CD4-positive, alpha-beta T cell treated with Interleukin-6 for 4 hours (primary cell): ENCODE data around the gene EIF6.
A peak's percentile ranks its signal among the peaks of the same experiment; 100 is the strongest.

ENCODE experiments used
- DNase-seq: peaks from one replicate; pipeline ENCODE4 v3.0.0-alpha.2; 2020; ENCODE audit warnings: mixed read lengths

The EIF6 gene

GRCh38 chr20:35311822-35312221, 27.2 kb upstream of the EIF6 start:
- DNase-seq: no peak

DNA sequence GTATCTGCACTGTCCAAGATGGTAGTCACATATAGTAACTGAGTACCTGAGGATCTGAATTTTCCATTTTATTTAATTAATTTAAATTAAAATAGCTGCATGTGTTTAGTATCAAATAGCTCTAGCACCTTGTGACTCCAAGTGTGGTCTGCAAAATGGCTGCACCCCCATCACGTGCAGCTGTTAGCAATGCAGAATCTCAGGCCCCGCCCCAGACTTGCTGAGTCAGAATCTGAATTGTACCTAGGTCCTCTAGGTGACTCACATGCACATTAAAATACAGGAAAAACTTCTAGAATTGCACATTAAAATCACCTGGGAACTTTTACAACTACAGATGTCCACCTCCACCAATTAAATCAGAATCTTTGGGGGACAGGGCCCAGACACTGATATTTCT, 26.8 kb upstream of the EIF6 start:
- DNase-seq: peak; percentile 32

DNA sequence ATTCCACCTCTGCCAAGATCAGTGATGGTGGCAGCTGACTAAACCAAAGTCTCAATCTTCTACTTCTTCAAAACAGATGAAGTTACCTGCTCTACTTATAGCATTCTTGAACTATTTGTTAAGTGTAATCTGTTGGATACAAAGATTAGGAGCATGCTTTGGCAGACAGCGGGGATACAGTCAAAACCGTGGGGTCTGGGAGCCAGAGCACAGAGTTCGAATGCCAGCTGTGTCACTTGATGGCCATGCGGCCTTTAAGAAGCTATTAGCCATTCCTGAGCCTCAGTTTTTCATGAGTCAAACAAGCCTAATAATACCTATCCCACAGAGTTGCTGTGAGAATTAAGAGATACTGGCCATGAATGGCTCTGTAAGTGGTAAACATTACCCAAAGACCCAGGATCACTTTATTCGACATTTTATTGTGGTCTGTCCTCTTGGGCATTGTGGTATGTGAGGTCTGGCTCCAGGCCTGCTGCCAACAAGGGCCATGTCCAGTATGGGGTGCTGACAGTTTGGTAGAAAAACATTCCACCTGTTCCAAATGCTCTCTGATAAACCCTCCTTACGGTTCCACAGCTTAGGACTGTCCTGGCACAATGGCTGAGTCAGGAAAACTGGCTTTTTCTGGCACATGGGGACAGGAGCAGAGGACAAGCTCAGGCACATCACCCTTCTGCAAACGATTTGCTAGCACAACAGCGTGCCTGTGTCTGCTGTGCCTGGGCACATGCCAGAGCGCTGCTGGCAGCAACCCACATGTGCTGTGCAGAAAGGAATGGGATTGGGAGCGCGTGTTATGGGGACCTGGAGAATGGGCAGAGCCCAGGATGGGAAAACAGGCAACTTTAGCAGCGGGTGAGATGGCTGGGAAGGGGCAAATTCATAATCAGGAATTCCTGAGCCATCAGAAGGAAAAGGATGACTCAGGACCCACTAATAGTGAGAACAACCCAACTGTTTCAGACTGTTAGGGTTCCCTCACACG, 23.4 kb upstream of the EIF6 start:
- DNase-seq: no peak

DNA sequence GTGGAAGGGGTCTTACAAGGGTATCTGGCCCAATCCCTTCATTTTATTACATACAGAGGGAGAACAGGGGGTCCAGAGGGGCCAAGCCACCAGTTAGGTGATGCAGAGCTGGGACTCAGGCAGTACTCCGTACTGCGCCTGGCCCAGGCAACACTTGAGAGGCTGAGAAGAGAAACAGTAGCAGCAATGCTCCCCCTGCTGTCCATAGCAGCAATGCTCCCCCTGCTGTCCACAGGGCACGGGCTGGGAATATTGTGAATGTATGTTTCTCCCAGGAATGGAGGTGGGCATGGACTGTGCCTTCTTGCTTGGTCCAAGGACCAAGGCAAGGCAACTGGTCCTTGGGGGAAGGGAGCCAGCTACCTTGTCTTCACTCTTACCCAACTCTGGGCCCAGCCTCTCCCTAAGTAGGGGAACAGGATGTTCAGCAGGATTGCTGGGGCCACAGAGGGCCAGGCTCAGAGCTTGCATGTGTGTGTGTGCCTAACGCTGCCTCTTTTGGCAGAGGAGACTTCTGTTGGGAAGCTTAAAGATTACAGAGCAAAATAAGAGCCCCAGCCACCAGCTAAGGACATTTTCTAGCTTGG, 22.5 kb upstream of the EIF6 start:
- DNase-seq: peak; percentile 41

- peak; percentile 37 for DNase-seq
Observed at GRCh38 chr20:35305682-35306556, 21.3 kb upstream of the EIF6 start.

DNA sequence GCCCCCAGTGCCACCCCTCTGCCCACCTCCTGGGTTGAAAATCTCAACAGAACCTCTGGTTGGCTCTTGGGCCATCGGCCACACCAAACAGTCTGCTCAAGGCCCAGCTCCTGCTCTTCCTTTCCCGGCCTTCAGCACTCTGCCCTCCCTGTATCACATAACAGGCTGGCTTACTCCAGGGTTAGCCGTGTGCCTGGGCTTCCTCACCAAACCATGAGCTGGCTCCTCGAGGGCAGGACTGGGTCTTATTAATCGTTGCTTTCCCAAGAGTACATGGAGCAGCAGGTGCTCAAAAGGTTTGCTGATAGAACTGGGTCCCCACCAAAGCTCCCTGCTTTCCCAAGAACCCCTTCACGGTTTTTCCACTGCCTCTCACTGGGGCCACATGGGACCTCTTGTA, 20.4 kb upstream of the EIF6 start:
- no peak for DNase-seq

- DNase-seq: peak; percentile 86
Observed at GRCh38 chr20:35303735-35304491, 19.3 kb upstream of the EIF6 start.

DNA sequence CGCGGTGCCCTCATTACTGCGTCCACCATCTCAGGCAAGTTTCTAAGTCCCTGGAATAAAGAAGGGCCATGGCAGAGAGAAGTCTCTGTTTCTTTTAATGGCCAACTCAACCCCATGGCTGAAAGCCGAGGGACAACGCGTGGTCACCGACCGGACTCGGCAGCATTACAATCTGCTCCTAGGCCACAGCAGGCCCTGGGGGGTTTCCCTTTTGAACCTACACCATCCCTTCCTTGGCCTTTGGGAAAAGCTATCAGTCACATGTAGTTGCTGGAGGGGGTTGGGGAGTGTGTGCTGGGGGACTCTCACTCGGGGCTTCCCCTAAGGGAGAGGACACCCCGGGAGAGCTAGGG, 18.8 kb upstream of the EIF6 start:
- DNase-seq: no peak

GRCh38 chr20:35302421-35303335, 18.1 kb upstream of the EIF6 start:
- no peak for DNase-seq

DNA sequence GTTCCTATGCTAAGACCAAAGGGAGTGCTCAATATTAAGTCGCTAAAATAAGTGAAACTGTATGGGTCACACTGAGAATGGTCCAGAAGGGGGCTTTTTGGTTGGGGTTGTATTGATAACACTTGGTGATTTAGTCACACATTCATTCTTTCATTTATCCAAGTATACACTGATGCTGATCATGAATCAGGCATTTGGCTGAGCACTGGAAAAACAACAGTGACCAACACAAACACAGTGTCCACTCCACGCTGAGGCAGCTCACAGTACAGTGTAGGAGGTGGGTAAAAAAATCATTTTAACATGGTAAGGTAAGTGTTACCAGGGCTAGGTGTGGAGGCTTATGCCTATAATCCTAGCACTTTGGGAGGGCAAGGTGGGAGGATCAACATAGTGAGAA, 16.9 kb upstream of the EIF6 start:
- DNase-seq: no peak

- no peak for DNase-seq
Observed at GRCh38 chr20:35300469-35301262, 16.1 kb upstream of the EIF6 start.

GRCh38 chr20:35299780-35300179, 15.2 kb upstream of the EIF6 start:
- no peak for DNase-seq

GRCh38 chr20:35298264-35298663, 13.7 kb upstream of the EIF6 start:
- DNase-seq: no peak

- DNase-seq: no peak
Observed at GRCh38 chr20:35297740-35298139, 13.2 kb upstream of the EIF6 start.

- DNase-seq: no peak
Observed at GRCh38 chr20:35297155-35297554, 12.6 kb upstream of the EIF6 start.

GRCh38 chr20:35296101-35296554, 11.6 kb upstream of the EIF6 start:
- no peak for DNase-seq

DNA sequence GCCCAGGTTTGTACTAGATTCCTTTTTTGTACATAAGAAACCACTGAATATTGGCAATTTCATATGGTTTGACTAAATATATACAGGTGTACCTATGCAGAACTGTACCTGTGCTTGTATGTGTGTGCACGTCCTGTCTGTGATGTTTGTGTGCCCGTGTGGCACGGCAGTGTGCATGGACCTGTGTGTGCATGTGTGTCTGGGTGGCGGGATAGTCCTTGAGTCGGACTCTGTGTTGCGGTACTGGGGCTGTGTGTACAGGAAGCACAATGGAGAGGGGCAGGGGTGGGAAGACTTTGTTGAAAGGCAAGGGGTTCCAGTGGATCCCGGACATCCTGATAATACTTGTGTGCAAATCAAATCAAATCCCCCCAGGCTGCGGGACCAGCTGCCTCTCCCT, 11.1 kb upstream of the EIF6 start:
- no peak for DNase-seq

DNA sequence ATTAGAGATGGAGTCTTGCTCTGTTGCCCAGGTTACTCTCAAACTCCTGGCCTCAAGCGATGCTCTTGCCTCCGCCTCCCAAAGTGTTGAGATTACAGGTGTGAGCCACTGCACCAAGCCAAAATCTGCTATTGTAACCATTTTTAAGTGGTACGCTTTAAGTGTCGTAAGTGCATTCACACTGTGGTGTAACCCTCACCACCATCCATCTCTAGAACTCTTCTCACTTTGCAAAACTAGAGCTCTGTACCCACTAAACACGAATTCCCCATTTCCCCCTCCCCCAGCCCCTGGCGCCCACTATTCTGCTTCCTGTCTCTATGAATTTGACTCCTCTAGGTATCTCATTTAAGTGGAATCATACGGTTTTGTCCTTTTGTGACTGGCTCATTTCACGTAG, 10.5 kb upstream of the EIF6 start:
- DNase-seq: no peak

DNA sequence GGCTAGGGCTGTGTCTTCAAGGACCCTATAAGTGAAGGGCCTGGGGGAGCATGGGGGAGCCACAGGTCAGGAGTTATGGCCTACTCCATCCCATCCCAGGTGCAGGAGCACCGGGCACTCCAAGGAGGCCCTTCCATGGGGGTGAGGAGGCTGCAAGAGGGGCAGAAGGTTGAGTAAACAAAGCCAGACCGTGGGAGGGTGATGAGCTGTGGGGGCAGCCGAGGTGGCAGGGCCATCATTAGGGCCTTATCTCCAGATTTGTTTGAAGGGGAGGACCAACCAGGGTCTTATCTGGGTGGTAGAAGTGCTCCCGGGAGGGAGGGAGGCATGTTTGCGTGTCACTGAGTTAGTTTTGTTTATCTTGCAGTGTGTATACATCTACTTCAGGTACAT, 9.7 kb upstream of the EIF6 start:
- no peak for DNase-seq
